Measurements from ENCODE around the gene LRBA.
"Not testable (repeated sequence)": the region's sequence is repeated elsewhere in the genome, so short reads cannot be mapped to it uniquely, and the experiment has no call there.

The LRBA gene

GRCh38 chr4:150569998-150570535 is 445.0 kb downstream of the LRBA start:
- no peak for DNase-seq (ENCODE audit: low read depth in 2 of 2)

DNA sequence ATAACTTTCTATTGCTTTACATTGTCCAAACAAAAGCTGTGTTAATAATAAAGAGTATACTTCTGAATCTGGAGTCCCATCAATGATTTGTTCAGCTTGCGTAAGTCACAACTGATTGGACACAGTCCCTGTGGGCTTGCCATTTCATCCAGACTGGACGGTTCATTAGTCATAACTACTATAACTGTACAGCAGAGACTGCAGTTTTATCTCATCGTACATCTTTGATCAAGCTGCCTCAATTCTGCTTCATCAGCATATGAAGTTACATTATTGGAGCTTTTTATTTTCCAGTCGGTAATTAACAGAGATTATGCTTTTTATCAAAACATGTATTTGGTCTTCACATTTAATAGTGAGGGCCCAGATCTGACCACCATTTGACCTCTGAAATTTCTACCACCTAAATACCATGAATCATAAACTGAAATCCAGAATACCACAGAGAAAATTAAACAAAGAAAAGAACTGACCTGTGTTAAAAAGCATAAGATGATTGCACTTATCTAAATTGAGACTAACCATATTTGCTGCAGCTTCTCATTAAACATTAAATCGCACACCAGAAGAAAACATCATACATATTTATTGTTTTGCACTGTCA is 445.6 kb downstream of the LRBA start:
- DNase-seq (ENCODE audit: low read depth in 2 of 2) = no peak

GRCh38 chr4:150567070-150567469 is 448.0 kb downstream of the LRBA start:
- no peak for DNase-seq (ENCODE audit: low read depth in 2 of 2)

DNA sequence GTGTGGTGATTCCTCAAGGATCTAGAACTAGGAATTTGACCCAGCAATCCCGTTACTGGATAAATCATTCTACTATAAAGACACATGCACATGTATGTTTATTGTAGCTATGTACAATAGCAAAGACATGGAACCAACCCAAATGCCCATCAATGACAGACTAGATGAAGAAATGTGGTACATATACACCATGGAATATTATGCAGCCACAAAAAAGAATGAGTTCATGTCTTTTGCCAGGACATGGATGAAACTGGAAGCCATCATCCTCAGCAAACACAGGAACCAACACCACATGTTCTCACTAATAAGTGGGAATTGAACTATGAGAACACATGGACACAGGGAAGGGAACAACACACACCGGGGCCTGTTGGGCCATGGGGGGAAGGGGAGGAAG is 450.1 kb downstream of the LRBA start:
- not testable (repeated sequence) for DNase-seq (ENCODE audit: low read depth in 2 of 2)

DNA sequence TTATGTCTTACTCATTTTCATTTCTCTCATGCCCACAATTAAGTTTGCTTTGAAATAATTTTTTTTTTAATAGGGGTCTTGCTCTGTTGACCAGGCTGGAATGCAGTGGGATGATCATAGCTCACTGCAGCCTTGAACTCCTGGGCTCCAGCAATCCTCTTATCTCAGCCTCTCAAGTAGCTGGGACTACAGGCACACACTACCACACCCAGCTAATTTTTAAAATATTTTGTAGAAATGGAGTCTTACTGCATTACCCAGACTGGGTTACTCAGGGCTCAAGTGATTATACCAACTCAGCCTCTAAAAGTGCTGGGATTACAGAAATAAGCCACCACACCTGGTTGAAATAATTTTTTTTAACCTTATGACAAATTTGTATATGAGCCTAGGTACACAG is 452.3 kb downstream of the LRBA start:
- no peak for DNase-seq (ENCODE audit: low read depth in 2 of 2)

DNA sequence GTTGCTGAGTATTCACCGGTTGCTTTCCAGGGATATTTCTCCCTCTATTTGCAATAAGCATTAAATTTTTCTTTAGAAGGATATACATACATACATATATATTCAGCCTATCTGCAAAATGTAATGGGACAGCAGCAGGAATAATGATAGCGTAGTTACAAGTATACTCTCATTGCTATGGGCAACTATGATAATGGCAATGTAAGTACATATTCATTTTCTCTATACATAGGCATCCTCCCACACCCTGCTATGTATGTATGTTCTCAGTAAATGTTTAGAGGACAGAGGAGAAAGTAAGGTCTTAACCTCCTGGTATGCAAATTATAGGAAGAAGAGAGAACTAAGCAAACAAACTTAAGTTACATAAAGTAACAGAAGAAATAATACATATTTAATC is 452.8 kb downstream of the LRBA start:
- no peak for DNase-seq (ENCODE audit: low read depth in 2 of 2)

DNA sequence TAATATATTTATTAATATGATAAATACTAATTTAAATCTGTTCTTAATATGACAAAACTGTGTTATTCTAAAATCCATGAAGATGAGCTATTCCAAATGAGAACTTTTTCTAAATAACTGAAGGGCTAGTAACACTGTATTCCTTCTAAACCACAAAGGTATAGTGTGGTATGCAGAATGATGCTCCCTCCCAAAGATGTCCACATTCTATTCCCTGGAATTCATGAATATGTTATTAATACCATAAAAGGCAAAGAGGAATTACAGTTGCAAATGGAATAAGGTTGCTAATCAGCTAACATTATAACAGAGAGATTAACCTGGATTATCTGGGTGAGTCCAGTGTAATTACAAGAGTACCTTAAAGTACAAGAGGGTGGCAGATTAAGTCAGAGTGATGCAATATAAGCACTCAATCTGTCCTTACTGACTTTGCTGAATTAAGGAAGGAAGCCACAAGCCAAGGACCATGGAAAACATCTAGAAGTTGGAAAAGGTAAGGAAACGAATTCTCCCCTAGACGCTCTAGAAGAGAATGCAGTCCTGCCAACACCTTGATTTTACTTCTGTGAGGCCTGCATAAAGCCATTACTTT is 453.8 kb downstream of the LRBA start:
- DNase-seq (ENCODE audit: low read depth in 2 of 2) = no peak

DNA sequence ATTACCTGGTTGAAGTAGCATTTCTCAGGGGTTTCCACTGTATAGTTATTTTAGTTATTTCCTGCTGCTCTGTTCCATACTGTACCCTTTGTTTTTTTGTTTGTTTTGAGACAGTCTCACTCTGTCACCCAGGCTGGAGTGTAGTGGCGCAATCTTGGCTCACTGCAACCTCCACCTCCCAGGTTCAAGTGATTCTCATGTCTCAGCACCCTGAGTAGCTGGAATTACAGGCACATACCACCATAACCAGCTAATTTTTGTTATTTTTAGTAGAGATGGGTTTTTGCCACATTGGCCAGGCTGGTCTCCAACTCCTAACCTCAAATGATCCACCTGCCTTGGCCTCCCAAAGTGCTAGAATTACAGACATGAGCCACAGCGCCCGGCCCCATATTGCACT is 457.3 kb downstream of the LRBA start:
- DNase-seq (ENCODE audit: low read depth in 2 of 2) = not testable (repeated sequence)

- no peak for DNase-seq (ENCODE audit: low read depth in 2 of 2)
Observed at GRCh38 chr4:150547154-150547838, 467.8 kb downstream of the LRBA start.

- DNase-seq (ENCODE audit: low read depth in 2 of 2) = no peak
Observed at GRCh38 chr4:150546286-150546685, 468.8 kb downstream of the LRBA start.

- DNase-seq (ENCODE audit: low read depth in 2 of 2) = no peak
Observed at GRCh38 chr4:150543042-150543441, 472.0 kb downstream of the LRBA start.

- DNase-seq (ENCODE audit: low read depth in 2 of 2) = no peak
Observed at GRCh38 chr4:150541681-150542080, 473.4 kb downstream of the LRBA start.

- no peak for DNase-seq (ENCODE audit: low read depth in 2 of 2)
Observed at GRCh38 chr4:150540959-150541360, 474.1 kb downstream of the LRBA start.

GRCh38 chr4:150540536-150540935 is 474.5 kb downstream of the LRBA start:
- no peak for DNase-seq (ENCODE audit: low read depth in 2 of 2)

DNA sequence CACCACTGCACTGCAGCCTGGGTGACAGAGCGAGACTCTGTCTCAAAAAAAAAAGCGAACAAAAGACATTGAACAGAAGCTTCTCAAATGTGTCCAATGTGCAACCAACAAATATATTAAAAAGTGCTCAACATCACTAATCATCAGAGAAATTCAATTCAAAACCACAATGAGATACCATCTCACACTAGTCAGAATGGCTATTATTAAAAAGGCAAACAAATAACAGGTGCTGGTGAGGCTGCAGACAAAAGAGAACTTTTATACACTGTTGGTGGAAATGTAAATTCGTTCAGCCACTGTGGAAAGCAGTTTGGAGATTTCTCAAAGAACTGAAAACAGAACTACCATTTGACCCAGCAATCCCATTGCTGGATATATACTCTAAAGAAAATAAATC is 477.2 kb downstream of the LRBA start:
- not testable (repeated sequence) for DNase-seq (ENCODE audit: low read depth in 2 of 2)

- DNase-seq (ENCODE audit: low read depth in 2 of 2) = no peak
Observed at GRCh38 chr4:150534818-150535217, 480.3 kb downstream of the LRBA start.

- DNase-seq (ENCODE audit: low read depth in 2 of 2) = no peak
Observed at GRCh38 chr4:150533673-150534072, 481.4 kb downstream of the LRBA start.

- no peak for DNase-seq (ENCODE audit: low read depth in 2 of 2)
Observed at GRCh38 chr4:150525321-150525868, 489.7 kb downstream of the LRBA start.

GRCh38 chr4:150518559-150518958 is 496.5 kb downstream of the LRBA start:
- DNase-seq (ENCODE audit: low read depth in 2 of 2) = no peak

- DNase-seq (ENCODE audit: low read depth in 2 of 2) = no peak
Observed at GRCh38 chr4:150515135-150515534, 499.9 kb downstream of the LRBA start.

DNA sequence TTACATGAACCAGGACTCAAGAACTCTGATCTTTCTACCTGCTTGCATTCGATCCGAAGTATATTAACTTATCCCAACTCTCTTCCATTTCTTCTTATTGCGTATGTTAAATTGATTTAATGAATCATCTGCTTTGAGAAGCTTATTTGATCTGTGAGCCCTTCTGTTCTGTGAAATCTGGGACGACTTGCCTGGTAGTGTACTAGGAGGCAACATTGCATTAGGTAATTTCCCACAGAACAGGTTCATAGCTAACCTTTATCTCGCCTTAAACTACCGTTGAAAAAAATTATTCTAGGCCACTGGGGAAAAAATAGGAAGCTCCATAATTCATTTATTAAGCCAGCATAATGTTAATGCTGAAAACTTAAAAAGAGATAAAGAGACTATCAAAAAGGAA is 500.4 kb downstream of the LRBA start:
- DNase-seq (ENCODE audit: low read depth in 2 of 2) = no peak

DNA sequence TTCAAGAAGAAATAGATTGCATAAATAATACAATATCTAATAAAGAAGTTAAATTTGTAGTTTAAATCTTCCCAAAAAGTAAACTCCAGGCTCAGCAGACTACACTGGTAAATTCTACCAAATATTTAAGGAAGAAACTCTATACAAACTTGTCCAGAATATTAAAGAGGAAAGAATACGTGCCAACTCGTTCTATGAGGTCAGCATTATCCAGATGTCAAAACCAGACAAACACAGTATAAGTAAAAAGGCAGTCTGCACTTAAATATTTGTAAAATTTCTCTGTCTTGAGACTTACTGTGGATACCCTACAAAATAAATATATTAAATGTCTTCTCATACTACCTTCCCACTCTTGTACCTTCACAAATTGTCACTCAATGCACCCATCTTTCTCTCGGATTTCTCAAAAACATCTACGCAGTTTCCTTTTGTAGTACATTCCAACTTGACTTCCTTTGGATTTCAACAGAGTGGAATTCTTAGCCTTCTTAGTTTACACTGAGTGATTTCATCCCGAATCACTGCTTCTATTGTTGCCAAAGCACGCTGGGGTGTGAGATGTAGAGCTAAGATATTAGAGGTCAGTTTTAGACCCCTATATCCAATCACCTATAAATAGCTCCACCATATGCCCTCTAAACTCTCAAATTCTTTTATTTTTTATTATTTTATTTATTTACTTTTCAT is 504.8 kb downstream of the LRBA start:
- DNase-seq (ENCODE audit: low read depth in 2 of 2) = no peak
